Fibroblast of skin of scalp (primary cell): ENCODE data around the gene TMEM141.
"Not testable (repeated sequence)": the region's sequence is repeated elsewhere in the genome, so short reads cannot be mapped to it uniquely, and the experiment has no call there.

Experiments used
- DNase-seq: peaks from one replicate; pipeline ENCODE4 v3.0.0-alpha.2; 2013

TMEM141 gene

GRCh38 chr9:136773386-136774044 is 17.6 kb upstream of the TMEM141 start:
- no peak for DNase-seq

- no peak for DNase-seq
Observed at GRCh38 chr9:136774416-136775045, 16.6 kb upstream of the TMEM141 start.

- no peak for DNase-seq
Observed at GRCh38 chr9:136775191-136775590, 16.0 kb upstream of the TMEM141 start.

GRCh38 chr9:136776947-136777346 is 14.2 kb upstream of the TMEM141 start:
- no peak for DNase-seq

GRCh38 chr9:136777359-136777758 is 13.8 kb upstream of the TMEM141 start:
- no peak for DNase-seq

GRCh38 chr9:136779808-136780207 is 11.3 kb upstream of the TMEM141 start:
- no peak for DNase-seq

- DNase-seq, result no peak
Observed at GRCh38 chr9:136782452-136782851, 8.7 kb upstream of the TMEM141 start.

GRCh38 chr9:136784249-136784996 is 6.7 kb upstream of the TMEM141 start:
- DNase-seq, result no peak

GRCh38 chr9:136784997-136785361 is 6.2 kb upstream of the TMEM141 start:
- no peak for DNase-seq

GRCh38 chr9:136785565-136786355 is 5.4 kb upstream of the TMEM141 start:
- DNase-seq, result not testable (repeated sequence)

- no peak for DNase-seq
Observed at GRCh38 chr9:136786451-136786850, 4.7 kb upstream of the TMEM141 start.

- DNase-seq, result not testable (repeated sequence)
Observed at GRCh38 chr9:136786983-136787382, 4.2 kb upstream of the TMEM141 start.

GRCh38 chr9:136787690-136788400 is 3.3 kb upstream of the TMEM141 start:
- DNase-seq, result peak; percentile 67

- not testable (repeated sequence) for DNase-seq
Observed at GRCh38 chr9:136788644-136789522, 2.3 kb upstream of the TMEM141 start.

- no peak for DNase-seq
Observed at GRCh38 chr9:136789523-136789937, 1.6 kb upstream of the TMEM141 start.

GRCh38 chr9:136791516-136792276 is 552 bp downstream of the TMEM141 start:
- DNase-seq, result no peak

- no peak for DNase-seq
Observed at GRCh38 chr9:136792321-136793085, 1.4 kb downstream of the TMEM141 start.

GRCh38 chr9:136793086-136793946 is 2.2 kb downstream of the TMEM141 start:
- no peak for DNase-seq
